Neural crest cell (in vitro differentiated cells): ENCODE results near the gene FER. TPM values are rescaled to one million over a fixed set of nuclear protein-coding genes. Genes with fewer than 3 reads are reported as not detected.

Experiments used
- DNase-seq: peaks from one replicate; pipeline ENCODE4 v3.0.0; 2021; ENCODE audit warnings: low read depth, mixed read lengths, low spot score
- H3K27ac Mint-ChIP-seq: one replicate; pipeline ENCODE4 v1.8.0; 2021; ENCODE audit warnings: mild to moderate bottlenecking, mixed read lengths; ENCODE audit not compliant: unreplicated experiment
- H3K27me3 Mint-ChIP-seq: 2 replicates; pipeline ENCODE4 v1.8.0; 2021; ENCODE audit warnings: low read depth, mild to moderate bottlenecking, mixed read lengths
- H3K36me3 Mint-ChIP-seq: 2 replicates; pipeline ENCODE4 v1.8.0; 2021; ENCODE audit warnings: low read depth, mild to moderate bottlenecking, mixed read lengths
- H3K4me1 Mint-ChIP-seq: 2 replicates; pipeline ENCODE4 v1.8.0; 2021; ENCODE audit warnings: mixed read lengths
- H3K4me3 Mint-ChIP-seq: one replicate; pipeline ENCODE4 v1.8.0; 2021; ENCODE audit warnings: mild to moderate bottlenecking, mixed read lengths
- H3K9me3 Mint-ChIP-seq: 2 replicates; pipeline ENCODE4 v1.8.0; 2021; ENCODE audit warnings: mixed read lengths
- total RNA-seq: library from RNA; stranded (reverse); gene quantifications from 2 replicates; pipeline ENCODE4 v1.2.1, GENCODE V29; 2021
- TF ChIP-seq, protein P1 (sequence below): fragments of 200-600 bp; sonication (generic); conservative IDR thresholded peaks from 2 replicates; pipeline ENCODE4 v1.5.0; 2021; ENCODE audit warnings: antibody characterized with exemption, mild to moderate bottlenecking

The FER gene
- total RNA-seq, 1 donor from 2014 or later, result 25.4 TPM

DNA sequence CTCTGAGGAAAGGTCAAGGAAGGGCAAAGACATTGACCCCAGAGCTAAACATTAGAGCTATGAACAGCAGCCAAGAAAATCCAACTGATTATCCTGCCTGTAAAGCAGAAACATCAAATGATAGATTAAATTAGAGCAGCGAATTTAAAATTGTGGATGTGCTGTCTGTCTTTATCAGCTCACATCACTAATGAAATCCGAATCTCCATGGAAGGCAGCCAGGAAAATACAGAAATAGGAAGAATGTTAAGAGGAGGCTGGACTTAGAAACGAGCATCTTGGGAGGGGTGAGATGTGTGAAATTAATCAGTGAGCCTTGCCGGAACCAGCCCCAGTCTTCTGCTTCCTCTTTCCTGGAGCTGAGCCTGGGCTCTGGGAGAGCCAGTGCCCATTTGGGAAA, 471.1 kb downstream of the FER start:
- no peaks in the 10 kb centered on the region for H3K27me3 Mint-ChIP-seq
- H3K36me3 Mint-ChIP-seq, result peaks cover 3% of the 10 kb centered on the region
- H3K27ac Mint-ChIP-seq, result no peak overlapping the region
- H3K9me3 Mint-ChIP-seq, result peaks cover 10% of the 10 kb centered on the region
- peaks cover 6% of the 10 kb centered on the region for H3K4me1 Mint-ChIP-seq
- DNase-seq, result no peak
- no peak overlapping the region for H3K4me3 Mint-ChIP-seq
- TF ChIP-seq, protein P1, sequence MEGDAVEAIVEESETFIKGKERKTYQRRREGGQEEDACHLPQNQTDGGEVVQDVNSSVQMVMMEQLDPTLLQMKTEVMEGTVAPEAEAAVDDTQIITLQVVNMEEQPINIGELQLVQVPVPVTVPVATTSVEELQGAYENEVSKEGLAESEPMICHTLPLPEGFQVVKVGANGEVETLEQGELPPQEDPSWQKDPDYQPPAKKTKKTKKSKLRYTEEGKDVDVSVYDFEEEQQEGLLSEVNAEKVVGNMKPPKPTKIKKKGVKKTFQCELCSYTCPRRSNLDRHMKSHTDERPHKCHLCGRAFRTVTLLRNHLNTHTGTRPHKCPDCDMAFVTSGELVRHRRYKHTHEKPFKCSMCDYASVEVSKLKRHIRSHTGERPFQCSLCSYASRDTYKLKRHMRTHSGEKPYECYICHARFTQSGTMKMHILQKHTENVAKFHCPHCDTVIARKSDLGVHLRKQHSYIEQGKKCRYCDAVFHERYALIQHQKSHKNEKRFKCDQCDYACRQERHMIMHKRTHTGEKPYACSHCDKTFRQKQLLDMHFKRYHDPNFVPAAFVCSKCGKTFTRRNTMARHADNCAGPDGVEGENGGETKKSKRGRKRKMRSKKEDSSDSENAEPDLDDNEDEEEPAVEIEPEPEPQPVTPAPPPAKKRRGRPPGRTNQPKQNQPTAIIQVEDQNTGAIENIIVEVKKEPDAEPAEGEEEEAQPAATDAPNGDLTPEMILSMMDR, result no peak

DNA sequence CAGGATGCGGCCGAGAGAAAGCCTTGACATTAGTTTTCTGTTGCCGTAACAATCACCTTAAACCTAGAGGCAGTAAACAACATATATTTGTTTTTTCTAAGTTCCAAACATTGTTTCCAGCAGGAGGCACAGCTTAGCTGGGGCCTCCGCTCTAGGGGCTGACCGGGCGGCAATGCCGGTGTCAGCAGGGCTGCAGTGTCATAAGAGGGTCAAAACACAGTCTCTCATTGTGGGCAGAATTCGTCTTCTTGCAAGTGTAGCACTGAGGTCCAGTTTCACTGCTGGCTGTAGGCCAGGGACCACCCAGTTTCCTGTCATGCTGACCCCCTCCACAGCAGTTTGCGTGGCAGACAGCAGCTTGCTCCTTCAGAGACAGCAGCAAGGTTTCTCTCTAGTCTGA, 475.8 kb downstream of the FER start:
- H3K4me3 Mint-ChIP-seq, result no peak overlapping the region
- H3K9me3 Mint-ChIP-seq, result peaks cover 2% of the 10 kb centered on the region
- no peaks in the 10 kb centered on the region for H3K27me3 Mint-ChIP-seq
- H3K4me1 Mint-ChIP-seq, result peaks cover 6% of the 10 kb centered on the region
- H3K36me3 Mint-ChIP-seq, result no peaks in the 10 kb centered on the region
- TF ChIP-seq, protein P1, result peak; percentile 23
- DNase-seq, result peak; percentile 3
- H3K27ac Mint-ChIP-seq, result no peak overlapping the region

DNA sequence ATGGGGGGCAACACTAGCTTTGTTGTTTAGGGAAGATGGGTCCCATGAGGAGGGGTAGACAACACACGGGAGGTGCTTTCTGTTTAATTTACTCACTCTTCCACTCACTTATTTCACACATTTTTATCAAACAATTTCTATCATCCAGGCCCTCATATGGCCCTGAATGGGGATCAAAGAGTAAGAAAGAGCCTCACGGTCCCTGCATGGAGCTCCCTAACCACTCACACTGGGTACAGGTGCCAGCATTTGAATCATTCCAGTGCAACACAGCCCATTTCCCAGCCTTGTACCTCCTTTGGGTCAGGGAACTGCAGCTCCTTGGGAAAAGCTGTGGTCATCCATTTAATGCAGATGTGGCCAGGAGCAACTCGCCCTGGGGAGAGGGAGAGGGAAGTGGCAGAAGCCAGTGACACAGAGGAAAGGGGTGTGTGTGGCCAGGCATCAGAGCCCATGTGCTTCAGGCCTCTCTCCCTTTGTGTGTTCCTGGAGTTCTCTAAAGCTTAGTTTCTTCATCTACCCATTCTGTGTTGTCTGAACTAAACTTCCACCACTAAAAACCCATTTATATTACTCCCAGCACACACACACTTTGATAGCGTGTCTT, 476.7 kb downstream of the FER start:
- H3K9me3 Mint-ChIP-seq, result no peaks in the 10 kb centered on the region
- no peaks in the 10 kb centered on the region for H3K27me3 Mint-ChIP-seq
- no peak overlapping the region for H3K4me3 Mint-ChIP-seq
- peaks cover 6% of the 10 kb centered on the region for H3K4me1 Mint-ChIP-seq
- TF ChIP-seq, protein P1, result no peak
- no peak for DNase-seq
- no peak overlapping the region for H3K27ac Mint-ChIP-seq
- no peaks in the 10 kb centered on the region for H3K36me3 Mint-ChIP-seq

DNA sequence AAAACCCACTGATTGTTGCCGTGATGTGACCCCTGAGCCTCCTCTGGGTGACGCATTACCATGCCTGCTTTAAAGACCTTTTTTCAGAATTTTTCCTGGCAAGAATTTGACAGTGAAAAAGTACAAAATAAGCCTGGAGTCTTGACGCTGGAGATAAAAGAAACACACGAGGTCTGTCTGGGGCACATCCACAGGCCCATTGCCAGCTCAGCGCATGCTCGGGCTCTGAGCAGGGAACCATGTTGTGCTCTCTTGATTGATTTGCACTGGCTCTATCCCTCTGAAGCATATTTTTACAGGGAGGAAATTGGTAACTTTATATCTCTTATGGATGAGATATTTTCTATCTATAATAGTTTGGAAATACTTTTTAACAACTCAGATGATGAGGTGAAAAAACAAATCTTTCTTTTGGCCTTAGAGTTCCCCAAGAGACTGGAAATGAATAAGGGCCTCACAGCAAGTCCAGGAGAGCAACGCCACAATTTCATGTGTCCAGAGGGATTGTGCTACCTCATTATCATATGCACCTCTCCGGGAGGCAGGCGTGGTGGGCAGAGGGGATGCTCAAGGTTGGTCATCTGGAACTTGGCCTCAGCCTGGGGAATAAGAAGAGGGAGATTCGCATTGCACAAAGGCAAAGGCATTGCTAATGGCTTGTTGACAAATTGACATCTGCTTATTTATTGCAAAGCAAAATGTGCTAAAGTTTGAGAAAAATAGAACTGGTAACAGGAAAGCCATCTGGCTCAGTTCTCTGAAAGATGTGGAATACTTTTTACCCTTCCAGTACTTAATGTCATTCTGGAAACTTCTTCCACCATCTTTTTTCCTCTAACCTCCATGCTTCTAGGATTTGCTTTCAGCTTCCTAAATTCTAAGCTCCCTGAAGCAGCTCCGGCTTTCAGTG, 478.3 kb downstream of the FER start:
- no peak overlapping the region for H3K27ac Mint-ChIP-seq
- peaks cover 6% of the 10 kb centered on the region for H3K4me1 Mint-ChIP-seq
- H3K36me3 Mint-ChIP-seq, result no peaks in the 10 kb centered on the region
- TF ChIP-seq, protein P1, result no peak
- no peaks in the 10 kb centered on the region for H3K27me3 Mint-ChIP-seq
- H3K4me3 Mint-ChIP-seq, result no peak overlapping the region
- no peaks in the 10 kb centered on the region for H3K9me3 Mint-ChIP-seq
- no peak for DNase-seq

DNA sequence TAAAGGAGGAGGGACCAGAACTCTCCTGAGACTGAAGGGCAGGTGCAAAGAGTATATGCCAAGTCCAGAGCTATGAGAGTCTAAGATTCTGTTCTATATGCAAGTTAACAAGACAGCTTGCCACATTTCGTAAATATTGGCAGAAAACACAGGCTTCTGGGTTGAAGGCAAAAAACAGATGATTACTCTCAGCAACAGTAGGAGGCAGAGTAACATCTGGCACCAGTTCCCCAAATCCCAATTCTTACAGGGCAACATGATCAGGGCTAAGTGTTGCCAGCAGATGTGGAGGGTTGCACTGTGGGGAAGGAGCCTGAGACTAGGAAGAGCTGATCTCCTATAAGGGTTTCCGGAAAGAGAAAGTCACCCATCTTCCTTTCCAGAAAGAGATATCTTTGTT, 482.7 kb downstream of the FER start:
- Mint-ChIP-seq H3K4me3 (no peak overlapping the region), H3K9me3 (peaks cover 4% of the 10 kb centered on the region), H3K4me1 (no peaks in the 10 kb centered on the region), H3K27me3 (no peaks in the 10 kb centered on the region), H3K27ac (no peak overlapping the region), H3K36me3 (no peaks in the 10 kb centered on the region)
- no peak for DNase-seq
- TF ChIP-seq, protein P1, result no peak
